IgD-negative memory B cell (primary cell): ENCODE data around the gene RAB31. TPM values are rescaled to one million over a fixed set of nuclear protein-coding genes. Genes with fewer than 3 reads are reported as not detected.
"Not testable (repeated sequence)": the region's sequence is repeated elsewhere in the genome, so short reads cannot be mapped to it uniquely, and the experiment has no call there.

ENCODE experiments used
- H3K27ac Mint-ChIP-seq, 3 donors: one replicate each; pipeline ENCODE4 v1.8.0; 2020 to 2022; ENCODE audit warnings: mild to moderate bottlenecking in 3 of 3, mixed read lengths in 3 of 3, moderate library complexity in 1 of 3
- H3K27me3 Mint-ChIP-seq: one replicate; pipeline ENCODE4 v1.8.0; 2021; ENCODE audit warnings: mixed read lengths
- H3K36me3 Mint-ChIP-seq: one replicate; pipeline ENCODE4 v1.8.0; 2020; ENCODE audit warnings: mild to moderate bottlenecking, mixed read lengths
- H3K4me1 Mint-ChIP-seq, 3 donors: one replicate each; pipeline ENCODE4 v1.8.0; 2020 to 2022; ENCODE audit warnings: mixed read lengths in 3 of 3, mild to moderate bottlenecking in 1 of 3
- H3K4me3 Mint-ChIP-seq, 4 donors: one replicate each; pipeline ENCODE4 v1.8.0; 2020 to 2022; ENCODE audit warnings: mild to moderate bottlenecking in 4 of 4, mixed read lengths in 4 of 4, moderate library complexity in 3 of 4
- H3K9me3 Mint-ChIP-seq, 3 donors: one replicate each; pipeline ENCODE4 v1.8.0; 2020 to 2021; ENCODE audit warnings: mixed read lengths in 3 of 3, mild to moderate bottlenecking in 1 of 3
- polyA plus RNA-seq: library from polyadenylated mRNA; unstranded; fragments of 300-500 nt; fragmentation: Illumina TruSeq; gene quantifications from one replicate; pipeline ENCODE4 v1.2.3, GENCODE V29; 2021

Gene RAB31
- polyA plus RNA-seq, 1 donor from 2014 or later: 192 TPM

- Mint-ChIP-seq H3K36me3 (no peaks in the 10 kb centered on the region), H3K27me3 (peaks cover 3% of the 10 kb centered on the region), H3K4me1 (no peaks in the 10 kb centered on the region)
Observed at GRCh38 chr18:9884532-9885140, 176.5 kb downstream of the RAB31 start.

GRCh38 chr18:9885170-9886004 lies 177.3 kb downstream of the RAB31 start, which contains the start of gene TXNDC2:
Gene TXNDC2 (plus strand): TSS chr18:9885973. CDS start chr18:9886681, 708 bp downstream.
- Mint-ChIP-seq H3K9me3 (no peaks in the 10 kb centered on the region), H3K27ac (peak within 1 kb of the TSS in 1 of 3 donors; percentile 93), H3K4me3 (no peak within 1 kb of the TSS), H3K4me1 (no peaks in the 10 kb centered on the region), H3K27me3 (peaks cover 3% of the 10 kb centered on the region), H3K36me3 (no peaks in the 10 kb centered on the region)

More at GRCh38 chr18:9884532-9885140, 176.5 kb downstream of the RAB31 start:
- Mint-ChIP-seq H3K9me3 (no peaks in the 10 kb centered on the region), H3K4me3 (no peak overlapping the region), H3K27ac (peak overlapping the region in 1 of 3 donors; percentile 35)

- Mint-ChIP-seq H3K4me3 (no peak overlapping the region), H3K27me3 (peaks cover 3% of the 10 kb centered on the region), H3K27ac (no peak overlapping the region), H3K9me3 (no peaks in the 10 kb centered on the region), H3K4me1 (no peaks in the 10 kb centered on the region), H3K36me3 (no peaks in the 10 kb centered on the region)
Observed at GRCh38 chr18:9886005-9886348, 177.9 kb downstream of the RAB31 start.

- H3K9me3 Mint-ChIP-seq: no peaks in the 10 kb centered on the region
- H3K4me3 Mint-ChIP-seq: no peak overlapping the region
- peak overlapping the region in 1 of 3 donors; percentile 28 for H3K27ac Mint-ChIP-seq
- H3K4me1 Mint-ChIP-seq: no peaks in the 10 kb centered on the region
- H3K36me3 Mint-ChIP-seq: no peaks in the 10 kb centered on the region
- peaks cover 3% of the 10 kb centered on the region for H3K27me3 Mint-ChIP-seq
Observed at GRCh38 chr18:9887992-9888391, 179.9 kb downstream of the RAB31 start.

GRCh38 chr18:9890196-9890595 lies 182.1 kb downstream of the RAB31 start:
- peaks cover 1% of the 10 kb centered on the region for H3K27me3 Mint-ChIP-seq
- no peak overlapping the region for H3K4me3 Mint-ChIP-seq
- H3K36me3 Mint-ChIP-seq: no peaks in the 10 kb centered on the region
- H3K9me3 Mint-ChIP-seq: no peaks in the 10 kb centered on the region
- H3K27ac Mint-ChIP-seq: no peak overlapping the region
- H3K4me1 Mint-ChIP-seq: no peaks in the 10 kb centered on the region

GRCh38 chr18:9890957-9891356 lies 182.9 kb downstream of the RAB31 start:
- no peak overlapping the region for H3K27ac Mint-ChIP-seq
- no peaks in the 10 kb centered on the region for H3K9me3 Mint-ChIP-seq
- H3K4me3 Mint-ChIP-seq: no peak overlapping the region
- no peaks in the 10 kb centered on the region for H3K4me1 Mint-ChIP-seq
- no peaks in the 10 kb centered on the region for H3K27me3 Mint-ChIP-seq
- no peaks in the 10 kb centered on the region for H3K36me3 Mint-ChIP-seq

- H3K9me3 Mint-ChIP-seq, H3K4me3 Mint-ChIP-seq, H3K4me1 Mint-ChIP-seq, H3K36me3 Mint-ChIP-seq, H3K27ac Mint-ChIP-seq, H3K27me3 Mint-ChIP-seq: not testable (repeated sequence)
Observed at GRCh38 chr18:9891515-9891914, 183.4 kb downstream of the RAB31 start.

GRCh38 chr18:9894454-9895068 lies 186.5 kb downstream of the RAB31 start:
- Mint-ChIP-seq H3K27ac (no peak overlapping the region), H3K36me3 (no peaks in the 10 kb centered on the region)

GRCh38 chr18:9897129-9897528 lies 189.0 kb downstream of the RAB31 start:
- H3K27ac Mint-ChIP-seq: no peak overlapping the region
- H3K4me3 Mint-ChIP-seq: no peak overlapping the region
- H3K4me1 Mint-ChIP-seq: peaks cover 0 to 2% (median 0%) of the 10 kb centered on the region in 3 donors
- no peaks in the 10 kb centered on the region for H3K36me3 Mint-ChIP-seq
- H3K27me3 Mint-ChIP-seq: no peaks in the 10 kb centered on the region
- no peaks in the 10 kb centered on the region for H3K9me3 Mint-ChIP-seq

More at GRCh38 chr18:9894454-9895068, 186.5 kb downstream of the RAB31 start:
- H3K4me1 Mint-ChIP-seq: peaks cover 0 to 2% (median 0%) of the 10 kb centered on the region in 3 donors
- H3K9me3 Mint-ChIP-seq: no peaks in the 10 kb centered on the region
- H3K4me3 Mint-ChIP-seq: no peak overlapping the region
- H3K27me3 Mint-ChIP-seq: no peaks in the 10 kb centered on the region

- not testable (repeated sequence) for H3K9me3 Mint-ChIP-seq, H3K4me1 Mint-ChIP-seq, H3K27me3 Mint-ChIP-seq, H3K4me3 Mint-ChIP-seq, H3K36me3 Mint-ChIP-seq, H3K27ac Mint-ChIP-seq
Observed at GRCh38 chr18:9897787-9898291, 189.7 kb downstream of the RAB31 start.

GRCh38 chr18:9898792-9899549 lies 190.9 kb downstream of the RAB31 start:
- Mint-ChIP-seq H3K9me3 (no peaks in the 10 kb centered on the region), H3K27me3 (no peaks in the 10 kb centered on the region), H3K4me3 (no peak overlapping the region), H3K4me1 (peaks cover 0 to 2% (median 0%) of the 10 kb centered on the region in 3 donors), H3K27ac (peak overlapping the region in 1 of 3 donors; percentile 77), H3K36me3 (no peaks in the 10 kb centered on the region)

GRCh38 chr18:9899550-9899930 lies 191.4 kb downstream of the RAB31 start:
- not testable (repeated sequence) for H3K4me1 Mint-ChIP-seq, H3K27ac Mint-ChIP-seq, H3K27me3 Mint-ChIP-seq, H3K4me3 Mint-ChIP-seq, H3K36me3 Mint-ChIP-seq, H3K9me3 Mint-ChIP-seq

GRCh38 chr18:9900699-9901098 lies 192.6 kb downstream of the RAB31 start:
- no peaks in the 10 kb centered on the region for H3K9me3 Mint-ChIP-seq
- peaks cover 0 to 2% (median 0%) of the 10 kb centered on the region in 3 donors for H3K4me1 Mint-ChIP-seq
- no peak overlapping the region for H3K4me3 Mint-ChIP-seq
- H3K27me3 Mint-ChIP-seq: peaks cover 2% of the 10 kb centered on the region
- H3K36me3 Mint-ChIP-seq: no peaks in the 10 kb centered on the region
- no peak overlapping the region for H3K27ac Mint-ChIP-seq

- peaks cover 2% of the 10 kb centered on the region for H3K27me3 Mint-ChIP-seq
- H3K4me1 Mint-ChIP-seq: peaks cover 0 to 2% (median 0%) of the 10 kb centered on the region in 3 donors
- no peak overlapping the region for H3K4me3 Mint-ChIP-seq
- H3K36me3 Mint-ChIP-seq: no peaks in the 10 kb centered on the region
- H3K27ac Mint-ChIP-seq: no peak overlapping the region
- no peaks in the 10 kb centered on the region for H3K9me3 Mint-ChIP-seq
Observed at GRCh38 chr18:9901377-9901776, 193.3 kb downstream of the RAB31 start.

GRCh38 chr18:9902264-9902663 lies 194.2 kb downstream of the RAB31 start:
- not testable (repeated sequence) for H3K4me1 Mint-ChIP-seq, H3K27me3 Mint-ChIP-seq, H3K27ac Mint-ChIP-seq, H3K9me3 Mint-ChIP-seq, H3K36me3 Mint-ChIP-seq, H3K4me3 Mint-ChIP-seq
